Naive B cell (primary cell): Measurements from ENCODE around the gene ZWILCH. TPM values are rescaled to one million over a fixed set of nuclear protein-coding genes. Genes with fewer than 3 reads are reported as not detected.

ENCODE experiments used
- ATAC-seq, 2 donors: fragments of 150-1000 bp; cut with Tn5 transposase; 2 replicates each; pipeline ENCODE4 v1.10.0; 2021; ENCODE audit warnings: low read depth in 2 of 2, mild to moderate bottlenecking in 2 of 2, moderate library complexity in 2 of 2
- DNase-seq: peaks from one replicate; pipeline ENCODE4 v3.0.0; 2022
- H3K27ac Mint-ChIP-seq, 6 donors: one replicate each; pipeline ENCODE4 v1.8.0; 2020 to 2022; ENCODE audit warnings: mild to moderate bottlenecking in 6 of 6, mixed read lengths in 6 of 6, moderate library complexity in 5 of 6, inconsistent platforms in 2 of 6
- H3K27me3 Mint-ChIP-seq, 3 donors: one replicate each; pipeline ENCODE4 v1.8.0; 2021 to 2022; ENCODE audit warnings: mixed read lengths in 3 of 3, mild to moderate bottlenecking in 1 of 3
- H3K36me3 Mint-ChIP-seq, 2 donors: one replicate each; pipeline ENCODE4 v1.8.0; 2020 to 2022; ENCODE audit warnings: mixed read lengths in 2 of 2, inconsistent platforms in 1 of 2, mild to moderate bottlenecking in 1 of 2
- H3K4me1 Mint-ChIP-seq, 3 donors: one replicate each; pipeline ENCODE4 v1.8.0; 2020 to 2022; ENCODE audit warnings: mixed read lengths in 3 of 3, inconsistent platforms in 1 of 3, mild to moderate bottlenecking in 1 of 3, moderate library complexity in 1 of 3
- H3K4me3 Mint-ChIP-seq, 8 donors: one replicate each; pipeline ENCODE4 v1.8.0; 2020 to 2022; ENCODE audit warnings: mild to moderate bottlenecking in 8 of 8, mixed read lengths in 8 of 8, moderate library complexity in 8 of 8, inconsistent platforms in 2 of 8
- H3K9me3 Mint-ChIP-seq, 7 donors: one replicate each; pipeline ENCODE4 v1.8.0; 2020 to 2022; ENCODE audit warnings: mixed read lengths in 7 of 7, mild to moderate bottlenecking in 5 of 7, inconsistent platforms in 2 of 7, moderate library complexity in 1 of 7
- polyA plus RNA-seq, 6 donors: library from polyadenylated mRNA; unstranded; fragments of 300-500 nt; fragmentation: Illumina TruSeq; gene quantifications; one replicate each; pipeline ENCODE4 v1.2.3, GENCODE V29; 2021; ENCODE audit warnings: low read depth in 6 of 6

The ZWILCH gene
- polyA plus RNA-seq, 6 donors from 2014 or later: 3.9 to 15.9 (median 10.1) TPM

DNA sequence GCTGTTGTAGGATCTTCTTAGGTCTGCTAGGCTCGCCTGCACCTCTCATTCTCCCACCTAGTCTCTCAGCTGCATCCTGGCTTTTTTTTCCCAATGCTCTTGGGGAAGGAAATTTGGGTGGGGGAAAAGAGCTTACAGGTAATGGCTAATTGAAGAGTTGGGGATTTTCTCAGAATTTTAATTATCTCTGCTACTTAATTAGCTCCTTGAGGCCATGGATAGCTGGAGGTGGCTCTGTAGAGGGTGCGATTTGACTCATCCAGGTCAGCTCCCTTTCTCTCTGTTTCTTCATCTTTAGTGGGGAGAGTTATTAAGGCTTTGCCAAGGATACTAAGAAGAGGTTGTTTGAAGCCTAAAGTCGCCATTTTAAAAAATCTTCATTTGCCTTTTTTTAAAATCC lies 30.2 kb upstream of the ZWILCH start:
- no peak for DNase-seq
- no peaks in the 10 kb centered on the region for H3K9me3 Mint-ChIP-seq
- ATAC-seq: no peak
- no peaks in the 10 kb centered on the region for H3K36me3 Mint-ChIP-seq
- peaks cover 19 to 33% (median 23%) of the 10 kb centered on the region in 3 donors for H3K4me1 Mint-ChIP-seq
- H3K4me3 Mint-ChIP-seq: no peak overlapping the region
- H3K27ac Mint-ChIP-seq: peak overlapping the region in 2 of 6 donors; percentile 41 to 92
- H3K27me3 Mint-ChIP-seq: no peaks in the 10 kb centered on the region

DNA sequence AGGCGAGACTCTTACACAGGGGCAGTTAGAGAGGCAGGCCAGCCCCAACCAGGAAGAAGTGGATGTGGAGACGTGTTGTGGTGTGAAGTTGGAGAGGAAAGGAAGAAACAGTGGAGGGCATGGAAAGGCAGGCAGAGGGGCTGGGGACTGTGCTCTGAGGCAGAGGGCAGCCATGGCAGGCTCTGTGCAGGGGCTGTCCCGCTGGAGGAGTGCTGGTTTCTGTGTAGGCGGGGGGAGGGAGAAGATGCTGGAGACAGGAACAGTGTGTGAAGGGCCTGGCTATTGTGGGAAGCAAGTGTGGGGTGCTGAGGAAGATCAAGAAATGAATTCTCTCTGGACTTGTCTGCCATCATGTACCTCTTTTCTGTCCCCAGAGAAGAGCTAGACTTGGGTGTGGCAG lies 28.6 kb upstream of the ZWILCH start:
- H3K36me3 Mint-ChIP-seq: peaks cover 4 to 11% of the 10 kb centered on the region in 2 donors
- no peaks in the 10 kb centered on the region for H3K27me3 Mint-ChIP-seq
- ATAC-seq (no peak), DNase-seq (no peak)
- H3K4me1 Mint-ChIP-seq: peaks cover 19 to 23% (median 23%) of the 10 kb centered on the region in 3 donors
- no peak overlapping the region for H3K4me3 Mint-ChIP-seq
- peak overlapping the region in 4 of 6 donors; percentile 2 to 74 (median 59) for H3K27ac Mint-ChIP-seq
- no peaks in the 10 kb centered on the region for H3K9me3 Mint-ChIP-seq

DNA sequence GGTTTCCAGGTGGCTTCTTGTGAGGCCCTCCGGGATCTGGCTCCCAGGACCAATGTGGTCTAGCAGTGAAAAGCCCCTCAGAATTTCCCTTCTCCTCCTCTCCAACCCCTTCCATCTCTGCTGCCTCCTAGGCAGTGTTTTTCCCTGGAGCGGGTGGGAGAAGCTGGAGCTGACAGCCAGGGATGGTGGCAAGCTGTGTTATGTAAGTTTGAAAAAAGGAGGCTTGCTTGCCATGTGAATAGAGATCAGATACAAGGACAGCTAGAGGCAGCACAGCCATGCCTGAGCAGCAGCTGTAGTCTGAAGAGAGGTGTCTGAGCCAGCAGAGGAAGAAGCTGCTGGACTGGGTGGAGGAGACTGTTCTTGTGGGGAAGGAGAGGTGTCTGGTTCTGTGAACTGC lies 28.1 kb upstream of the ZWILCH start:
- H3K4me1 Mint-ChIP-seq: peaks cover 18 to 25% (median 19%) of the 10 kb centered on the region in 3 donors
- H3K9me3 Mint-ChIP-seq: no peaks in the 10 kb centered on the region
- H3K27me3 Mint-ChIP-seq: no peaks in the 10 kb centered on the region
- H3K27ac Mint-ChIP-seq: peak overlapping the region in 3 of 6 donors; percentile 11 to 62 (median 54)
- no peak for DNase-seq
- peaks cover 9 to 15% of the 10 kb centered on the region in 2 donors for H3K36me3 Mint-ChIP-seq
- ATAC-seq: no peak
- no peak overlapping the region for H3K4me3 Mint-ChIP-seq

DNA sequence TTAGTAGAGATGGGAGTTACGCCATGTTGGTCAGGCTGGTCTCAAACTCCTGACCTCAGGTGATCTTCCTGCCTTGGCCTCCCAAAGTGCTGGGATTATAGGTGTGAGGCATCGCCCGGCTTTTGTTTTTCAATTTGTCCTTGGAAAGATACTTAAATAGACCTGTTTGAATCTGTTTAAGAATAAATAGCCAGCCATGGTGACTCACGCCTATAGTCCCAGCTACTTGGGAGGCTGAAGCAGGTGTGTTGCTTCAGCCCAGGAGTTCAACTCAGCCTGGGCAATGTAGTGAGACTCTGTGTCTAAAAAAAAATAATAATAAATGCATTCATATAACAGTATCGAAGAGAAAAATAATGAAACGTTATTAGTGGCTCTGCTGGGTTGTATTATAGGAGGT lies 24.9 kb upstream of the ZWILCH start:
- Mint-ChIP-seq H3K4me3 (no peak overlapping the region), H3K27ac (no peak overlapping the region), H3K4me1 (peaks cover 6 to 21% (median 16%) of the 10 kb centered on the region in 3 donors), H3K36me3 (peaks cover 17 to 31% of the 10 kb centered on the region in 2 donors), H3K27me3 (no peaks in the 10 kb centered on the region), H3K9me3 (no peaks in the 10 kb centered on the region)
- DNase-seq: no peak
- no peak for ATAC-seq

DNA sequence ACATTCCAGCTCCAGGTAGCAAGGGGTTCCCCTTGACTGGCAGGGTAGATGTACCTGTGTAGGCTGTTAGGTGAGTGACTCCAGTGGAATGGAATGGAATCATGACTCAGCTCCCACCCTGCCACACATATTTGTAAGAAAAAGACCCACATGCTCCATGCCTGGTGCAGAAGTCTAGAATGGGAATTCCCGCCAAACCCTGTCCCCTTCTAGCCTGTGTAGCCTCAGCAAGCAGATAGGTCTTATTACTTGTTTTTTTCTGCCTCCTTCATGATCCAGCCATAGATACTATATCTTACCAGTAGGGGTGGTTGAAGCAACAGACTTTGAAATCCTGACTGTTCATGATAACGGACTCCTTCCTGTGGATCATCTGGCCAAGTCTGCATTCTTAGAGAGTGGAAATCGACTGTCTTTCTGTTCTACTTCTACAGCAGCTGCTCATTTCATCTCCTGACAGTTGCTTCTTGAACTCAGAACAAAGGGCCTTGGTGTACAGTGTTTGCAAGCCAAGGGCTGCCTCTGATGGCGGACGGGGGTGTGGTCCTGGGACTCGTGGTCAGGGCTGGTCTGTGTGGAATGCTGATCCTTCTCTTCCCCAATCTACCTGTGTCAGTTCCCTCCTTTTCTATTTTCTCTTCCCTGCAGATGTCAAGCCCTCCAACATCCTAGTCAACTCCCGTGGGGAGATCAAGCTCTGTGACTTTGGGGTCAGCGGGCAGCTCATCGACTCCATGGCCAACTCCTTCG lies 23.8 kb upstream of the ZWILCH start:
- no peak for ATAC-seq

DNA sequence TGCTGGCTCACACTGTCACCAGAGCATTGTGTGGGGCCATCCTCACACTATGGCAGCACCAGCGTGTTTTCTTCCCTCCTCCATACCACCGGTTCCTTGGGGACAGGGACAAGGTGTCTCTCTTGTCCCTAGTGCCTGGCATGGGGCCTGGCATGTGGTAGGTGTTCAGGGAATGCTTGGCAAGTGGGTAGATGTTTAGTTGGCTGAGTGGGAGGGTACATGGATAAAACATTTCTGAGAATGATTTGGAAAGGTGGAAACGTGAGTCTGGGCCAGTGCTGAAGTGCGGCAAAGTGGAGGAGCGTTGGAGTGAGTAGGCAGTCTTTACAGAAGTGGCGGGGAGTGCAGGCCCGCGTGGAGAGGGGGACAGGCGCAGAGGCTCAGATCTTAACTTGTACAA lies 22.6 kb upstream of the ZWILCH start:
- peaks cover 17 to 31% of the 10 kb centered on the region in 2 donors for H3K36me3 Mint-ChIP-seq
- H3K27ac Mint-ChIP-seq: peak overlapping the region in 3 of 6 donors; percentile 12 to 89 (median 54)

More for the DNA sequence above, 23.8 kb upstream of the ZWILCH start:
- peaks cover 17 to 31% of the 10 kb centered on the region in 2 donors for H3K36me3 Mint-ChIP-seq
- H3K4me1 Mint-ChIP-seq: peaks cover 6 to 19% (median 13%) of the 10 kb centered on the region in 3 donors
- H3K27me3 Mint-ChIP-seq: no peaks in the 10 kb centered on the region
- DNase-seq: no peak
- H3K27ac Mint-ChIP-seq: peak overlapping the region in 4 of 6 donors; percentile 20 to 81 (median 30)
- no peaks in the 10 kb centered on the region for H3K9me3 Mint-ChIP-seq
- H3K4me3 Mint-ChIP-seq: peak overlapping the region in 1 of 8 donors; percentile 68

DNA sequence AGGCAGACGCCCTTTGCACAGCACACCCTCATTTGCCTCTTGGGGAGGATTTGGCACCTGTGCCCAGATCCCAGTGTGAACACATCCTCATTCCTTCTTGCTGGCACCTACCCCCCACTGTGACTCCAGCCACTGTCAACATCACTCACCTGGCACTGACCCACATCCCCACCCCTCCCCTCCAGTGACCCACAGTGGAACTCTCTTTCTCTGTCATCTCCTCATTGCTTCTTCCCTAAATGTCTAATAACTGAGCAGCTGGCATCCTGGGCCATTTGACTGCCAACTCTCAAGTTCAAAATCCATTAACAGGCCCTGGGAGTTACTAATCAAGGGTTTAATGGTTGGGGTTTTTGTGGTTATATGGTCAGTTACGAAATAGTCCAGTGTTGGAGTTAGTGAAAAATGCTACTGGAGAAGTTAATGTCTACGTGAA lies 22.0 kb upstream of the ZWILCH start:
- no peaks in the 10 kb centered on the region for H3K9me3 Mint-ChIP-seq
- H3K27ac Mint-ChIP-seq: no peak overlapping the region
- no peak overlapping the region for H3K4me3 Mint-ChIP-seq
- peaks cover 6 to 16% (median 12%) of the 10 kb centered on the region in 3 donors for H3K4me1 Mint-ChIP-seq
- no peak for DNase-seq
- peaks cover 17 to 31% of the 10 kb centered on the region in 2 donors for H3K36me3 Mint-ChIP-seq
- no peak for ATAC-seq
- no peaks in the 10 kb centered on the region for H3K27me3 Mint-ChIP-seq

More for the DNA sequence above, 22.6 kb upstream of the ZWILCH start:
- ATAC-seq: no peak
- Mint-ChIP-seq H3K4me1 (peaks cover 6 to 16% (median 12%) of the 10 kb centered on the region in 3 donors), H3K4me3 (no peak overlapping the region), H3K9me3 (no peaks in the 10 kb centered on the region), H3K27me3 (no peaks in the 10 kb centered on the region)
- no peak for DNase-seq

DNA sequence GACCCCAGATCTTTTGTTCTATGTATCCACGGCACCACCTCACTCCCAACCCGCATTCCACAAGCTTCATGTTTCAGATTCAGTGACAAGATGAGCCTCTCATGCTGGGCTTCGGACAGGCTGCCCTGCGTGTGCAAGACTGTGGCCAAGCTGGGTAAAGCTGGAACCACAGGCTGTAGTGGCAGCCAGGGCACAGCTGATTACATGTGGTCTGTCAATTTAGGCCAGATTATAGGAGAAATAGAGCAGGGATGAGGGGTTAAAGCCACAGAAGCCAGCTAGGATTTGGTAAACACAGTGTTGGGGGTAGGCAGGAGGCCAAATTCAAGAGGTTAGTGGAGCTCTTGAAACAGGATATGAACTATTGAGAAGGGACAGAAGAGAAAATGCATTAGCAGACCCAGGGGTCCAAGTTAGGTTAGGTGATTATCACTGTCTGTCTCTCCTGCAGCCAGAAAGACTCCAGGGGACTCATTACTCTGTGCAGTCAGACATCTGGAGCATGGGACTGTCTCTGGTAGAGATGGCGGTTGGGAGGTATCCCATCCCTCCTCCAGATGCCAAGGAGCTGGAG lies 20.5 kb upstream of the ZWILCH start:
- H3K27me3 Mint-ChIP-seq: no peaks in the 10 kb centered on the region
- no peak for DNase-seq

DNA sequence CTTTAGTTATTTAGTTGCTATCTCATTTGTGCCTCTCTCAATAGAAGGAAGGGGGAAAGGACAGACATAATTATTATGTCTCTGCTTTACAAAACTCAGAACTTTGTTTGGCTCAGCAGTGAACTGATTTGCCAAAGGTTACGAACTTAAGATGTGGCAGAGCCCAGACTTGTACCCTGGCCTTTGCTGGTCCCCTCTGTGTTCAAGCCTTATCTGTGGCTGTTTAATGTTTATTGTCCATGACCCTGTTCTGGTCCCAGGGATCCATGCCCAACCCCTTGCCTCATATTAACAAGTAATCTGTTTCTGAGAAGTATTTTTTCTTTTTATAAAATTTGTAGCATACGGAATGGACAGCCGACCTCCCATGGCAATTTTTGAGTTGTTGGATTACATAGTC lies 18.2 kb upstream of the ZWILCH start:
- no peaks in the 10 kb centered on the region for H3K27me3 Mint-ChIP-seq
- no peak overlapping the region for H3K4me3 Mint-ChIP-seq
- DNase-seq: no peak
- H3K27ac Mint-ChIP-seq: peak overlapping the region in 1 of 6 donors; percentile 44
- H3K9me3 Mint-ChIP-seq: no peaks in the 10 kb centered on the region
- H3K36me3 Mint-ChIP-seq: peaks cover 13 to 17% of the 10 kb centered on the region in 2 donors
- ATAC-seq: no peak
- H3K4me1 Mint-ChIP-seq: peaks cover 0 to 4% (median 4%) of the 10 kb centered on the region in 3 donors

More for the DNA sequence above, 20.5 kb upstream of the ZWILCH start:
- no peak for ATAC-seq
- Mint-ChIP-seq H3K4me1 (peaks cover under 1 to 11% (median 4%) of the 10 kb centered on the region in 3 donors), H3K9me3 (no peaks in the 10 kb centered on the region), H3K27ac (peak overlapping the region in 3 of 6 donors; percentile 31 to 47 (median 31)), H3K4me3 (no peak overlapping the region), H3K36me3 (peaks cover 17 to 31% of the 10 kb centered on the region in 2 donors)

DNA sequence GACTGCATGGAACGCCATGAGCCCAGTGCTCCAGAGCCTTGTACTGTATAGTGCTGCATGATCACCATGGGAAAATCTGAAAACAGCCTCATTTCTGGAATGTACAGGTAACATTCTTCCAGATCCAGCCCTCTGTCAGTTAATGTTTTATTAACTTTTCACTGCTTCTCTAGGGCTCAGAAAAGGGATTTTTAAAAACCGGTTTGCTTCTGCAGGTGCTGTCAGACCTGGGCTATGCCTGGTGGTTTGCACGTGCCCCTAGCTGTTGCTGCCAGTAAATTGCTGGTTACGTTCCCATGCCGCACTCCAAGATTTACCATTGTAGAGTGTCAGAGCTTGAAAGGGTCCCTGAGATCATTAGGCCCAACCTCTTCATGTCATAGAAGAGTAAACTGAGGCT lies 16.6 kb upstream of the ZWILCH start:
- peaks cover under 1 to 8% of the 10 kb centered on the region in 2 donors for H3K36me3 Mint-ChIP-seq
- no peak overlapping the region for H3K4me3 Mint-ChIP-seq
- ATAC-seq: no peak
- no peaks in the 10 kb centered on the region for H3K27me3 Mint-ChIP-seq
- H3K27ac Mint-ChIP-seq: peak overlapping the region in 1 of 6 donors; percentile 59
- no peak for DNase-seq
- H3K4me1 Mint-ChIP-seq: peaks cover 0 to 4% (median 0%) of the 10 kb centered on the region in 3 donors
- H3K9me3 Mint-ChIP-seq: no peaks in the 10 kb centered on the region

DNA sequence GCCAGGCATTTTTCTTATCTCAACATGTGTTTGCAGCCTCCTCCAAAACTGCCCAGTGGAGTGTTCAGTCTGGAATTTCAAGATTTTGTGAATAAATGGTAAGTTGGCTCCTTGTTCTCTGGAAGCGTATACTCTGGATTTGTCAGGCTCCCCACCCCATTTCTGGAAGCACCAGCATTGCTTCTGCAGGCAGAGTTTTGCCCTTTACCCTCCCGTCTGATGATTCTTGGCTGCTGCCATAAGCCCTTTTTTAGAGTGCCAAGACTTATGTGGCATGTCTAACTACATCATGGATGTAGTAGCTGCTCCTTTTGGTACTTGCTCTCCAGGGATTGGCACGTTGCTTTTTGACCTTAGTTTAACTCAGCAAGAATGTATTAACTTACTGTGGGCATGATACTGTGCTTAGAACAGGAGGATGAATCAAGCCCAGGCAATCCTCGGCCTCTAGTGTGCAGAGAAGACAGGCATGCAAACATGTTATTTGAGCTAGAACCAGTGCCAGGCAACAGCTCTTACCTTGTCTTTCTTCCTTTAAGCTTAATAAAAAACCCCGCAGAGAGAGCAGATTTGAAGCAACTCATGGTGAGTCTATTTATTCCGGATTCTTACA lies 15.8 kb upstream of the ZWILCH start:
- H3K4me3 Mint-ChIP-seq: no peak overlapping the region
- H3K9me3 Mint-ChIP-seq: no peaks in the 10 kb centered on the region
- DNase-seq (no peak), ATAC-seq (no peak)
- peaks cover 0 to 7% (median 2%) of the 10 kb centered on the region in 3 donors for H3K4me1 Mint-ChIP-seq
- peaks cover 4 to 11% of the 10 kb centered on the region in 2 donors for H3K36me3 Mint-ChIP-seq
- peak overlapping the region in 2 of 6 donors; percentile 16 to 82 for H3K27ac Mint-ChIP-seq
- no peaks in the 10 kb centered on the region for H3K27me3 Mint-ChIP-seq

DNA sequence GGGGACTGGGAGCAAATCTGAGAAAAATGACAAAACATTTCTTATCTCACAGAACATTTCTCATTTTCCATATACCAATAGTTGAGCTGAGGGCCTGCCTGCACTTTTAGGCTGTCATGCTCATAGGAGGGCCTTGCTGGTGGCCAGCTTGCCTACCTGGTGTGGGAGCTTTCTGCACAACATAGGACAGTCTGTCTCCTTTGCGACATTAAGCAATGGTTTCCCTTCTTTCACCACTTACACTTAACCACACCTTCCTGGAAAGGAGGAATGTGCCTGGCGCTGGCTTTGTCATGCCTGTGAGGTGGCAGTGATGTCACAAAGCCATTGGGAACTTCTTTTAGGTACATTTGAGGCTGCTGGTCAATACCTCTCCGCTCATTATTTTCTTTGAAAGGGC lies 13.3 kb upstream of the ZWILCH start:
- no peak for DNase-seq
- Mint-ChIP-seq H3K27me3 (no peaks in the 10 kb centered on the region), H3K4me1 (peaks cover 5 to 21% (median 11%) of the 10 kb centered on the region in 3 donors), H3K27ac (no peak overlapping the region), H3K36me3 (peaks cover 8 to 14% of the 10 kb centered on the region in 2 donors), H3K9me3 (no peaks in the 10 kb centered on the region), H3K4me3 (no peak overlapping the region)
- ATAC-seq: no peak

DNA sequence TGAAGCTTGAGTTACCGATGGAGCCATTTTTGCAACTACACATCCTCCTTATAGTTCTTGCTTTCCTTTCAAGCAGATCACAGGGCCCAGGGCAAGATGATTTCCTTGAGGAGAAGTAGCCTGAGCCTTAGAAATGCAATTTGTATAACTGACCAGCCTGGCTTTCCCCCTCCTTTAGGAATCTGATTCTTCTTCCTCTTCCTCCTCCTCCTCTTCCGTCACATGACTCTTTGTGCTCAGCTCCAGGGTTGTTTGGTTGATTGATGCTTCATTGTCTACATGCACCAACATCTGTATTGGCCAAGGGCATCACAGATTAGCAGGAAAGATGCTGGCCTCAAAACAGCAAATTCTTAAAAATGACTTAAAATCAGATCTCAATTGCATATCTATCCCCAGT lies 10.9 kb upstream of the ZWILCH start:
- peaks cover 13 to 35% (median 22%) of the 10 kb centered on the region in 3 donors for H3K4me1 Mint-ChIP-seq
- no peaks in the 10 kb centered on the region for H3K9me3 Mint-ChIP-seq
- no peak for DNase-seq
- no peaks in the 10 kb centered on the region for H3K27me3 Mint-ChIP-seq
- ATAC-seq: no peak
- peak overlapping the region in 2 of 8 donors; percentile 37 to 82 for H3K4me3 Mint-ChIP-seq
- peaks cover 8 to 14% of the 10 kb centered on the region in 2 donors for H3K36me3 Mint-ChIP-seq
- peak overlapping the region in 4 of 6 donors; percentile 4 to 79 (median 34) for H3K27ac Mint-ChIP-seq
